ENCODE data around the gene C18orf54.

DNA sequence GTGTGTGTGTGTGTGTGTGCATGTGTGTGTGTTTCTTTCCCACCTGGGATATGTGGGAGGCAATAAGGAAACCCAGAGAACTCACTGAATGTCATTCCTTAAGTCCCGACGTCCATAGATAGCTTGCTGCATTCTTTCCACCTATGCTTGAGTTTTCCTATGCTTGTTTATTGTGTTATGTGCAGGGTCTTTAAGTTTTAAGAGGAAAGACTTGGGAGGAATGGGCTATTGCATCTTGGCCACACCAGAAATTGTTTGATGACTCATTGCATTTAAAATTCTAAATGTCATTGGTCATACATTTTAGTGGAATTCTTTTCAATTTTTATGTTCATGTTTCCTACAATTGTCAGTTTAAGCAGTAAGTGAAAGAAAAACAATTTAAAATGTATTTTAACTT, 33.7 kb upstream of the C18orf54 start:
- TF ChIP-seq EZH2 (IDR thresholded peaks at IDR 0.05; ENCODE audit: insufficient read depth, poor library complexity, severe bottlenecking) (no peak), EZH2phosphoT487 (IDR thresholded peaks at IDR 0.05; ENCODE audit: insufficient read depth, low read depth) (no peak)

Data from GM23248 (cell line).